ENCODE measurements around the gene COL13A1.
A peak's percentile ranks its signal among the peaks of the same experiment; 100 is the strongest.

Gene COL13A1

GRCh38 chr10:69794673-69795072, 7.0 kb upstream of the COL13A1 start:
- H3K4me3 ChIP-seq (ENCODE audit: severe bottlenecking) = no peak overlapping the region
- no peaks in the 10 kb centered on the region for H3K27me3 ChIP-seq (ENCODE audit: insufficient read depth, poor library complexity, severe bottlenecking)
- no peak overlapping the region for H3K27ac ChIP-seq (ENCODE audit: poor library complexity, severe bottlenecking)
- H3K4me1 ChIP-seq (ENCODE audit: insufficient read depth, poor library complexity, severe bottlenecking) = no peaks in the 10 kb centered on the region
- H3K9me3 ChIP-seq (ENCODE audit: severe bottlenecking) = no peaks in the 10 kb centered on the region
- H3K36me3 ChIP-seq (ENCODE audit: low read depth) = no peaks in the 10 kb centered on the region
- no peak for DNase-seq (ENCODE audit: low spot score)
- TF ChIP-seq CTCF (IDR thresholded peaks at IDR 0.05; ENCODE audit: poor library complexity, severe bottlenecking) = no peak
- ATAC-seq (ENCODE audit: low read depth) = no peak

GRCh38 chr10:69795242-69795934, 6.3 kb upstream of the COL13A1 start:
- ATAC-seq (ENCODE audit: low read depth) (no peak), DNase-seq (ENCODE audit: low spot score) (no peak)
- no peak overlapping the region for H3K27ac ChIP-seq (ENCODE audit: poor library complexity, severe bottlenecking)
- no peaks in the 10 kb centered on the region for H3K36me3 ChIP-seq (ENCODE audit: low read depth)
- no peaks in the 10 kb centered on the region for H3K9me3 ChIP-seq (ENCODE audit: severe bottlenecking)
- H3K4me3 ChIP-seq (ENCODE audit: severe bottlenecking) = no peak overlapping the region
- no peak for TF ChIP-seq CTCF (IDR thresholded peaks at IDR 0.05; ENCODE audit: poor library complexity, severe bottlenecking)
- no peaks in the 10 kb centered on the region for H3K27me3 ChIP-seq (ENCODE audit: insufficient read depth, poor library complexity, severe bottlenecking)
- H3K4me1 ChIP-seq (ENCODE audit: insufficient read depth, poor library complexity, severe bottlenecking) = no peaks in the 10 kb centered on the region

- H3K27me3 ChIP-seq (ENCODE audit: insufficient read depth, poor library complexity, severe bottlenecking) = no peaks in the 10 kb centered on the region
- no peaks in the 10 kb centered on the region for H3K36me3 ChIP-seq (ENCODE audit: low read depth)
- H3K4me1 ChIP-seq (ENCODE audit: insufficient read depth, poor library complexity, severe bottlenecking) = no peaks in the 10 kb centered on the region
- no peak overlapping the region for H3K4me3 ChIP-seq (ENCODE audit: severe bottlenecking)
- ATAC-seq (ENCODE audit: low read depth) = no peak
- DNase-seq (ENCODE audit: low spot score) = no peak
- H3K9me3 ChIP-seq (ENCODE audit: severe bottlenecking) = no peaks in the 10 kb centered on the region
- no peak overlapping the region for H3K27ac ChIP-seq (ENCODE audit: poor library complexity, severe bottlenecking)
- TF ChIP-seq CTCF (IDR thresholded peaks at IDR 0.05; ENCODE audit: poor library complexity, severe bottlenecking) = no peak
Measured at GRCh38 chr10:69797959-69798358, 3.7 kb upstream of the COL13A1 start.

- H3K27ac ChIP-seq (ENCODE audit: poor library complexity, severe bottlenecking) = no peak overlapping the region
- H3K9me3 ChIP-seq (ENCODE audit: severe bottlenecking) = no peaks in the 10 kb centered on the region
- H3K4me3 ChIP-seq (ENCODE audit: severe bottlenecking) = no peak overlapping the region
- no peaks in the 10 kb centered on the region for H3K27me3 ChIP-seq (ENCODE audit: insufficient read depth, poor library complexity, severe bottlenecking)
- ATAC-seq (ENCODE audit: low read depth) (0 out of 3 replicates have a peak, but pooled peaks have one; percentile 27), DNase-seq (ENCODE audit: low spot score) (no peak)
- peak; percentile 63 for TF ChIP-seq CTCF (IDR thresholded peaks at IDR 0.05; ENCODE audit: poor library complexity, severe bottlenecking)
- H3K36me3 ChIP-seq (ENCODE audit: low read depth) = no peaks in the 10 kb centered on the region
- no peaks in the 10 kb centered on the region for H3K4me1 ChIP-seq (ENCODE audit: insufficient read depth, poor library complexity, severe bottlenecking)
Measured at GRCh38 chr10:69800109-69800508, 1.6 kb upstream of the COL13A1 start.

- Histone ChIP-seq H3K4me3 (ENCODE audit: severe bottlenecking) (no peak overlapping the region), H3K27me3 (ENCODE audit: insufficient read depth, poor library complexity, severe bottlenecking) (no peaks in the 10 kb centered on the region), H3K36me3 (ENCODE audit: low read depth) (no peaks in the 10 kb centered on the region), H3K4me1 (ENCODE audit: insufficient read depth, poor library complexity, severe bottlenecking) (no peaks in the 10 kb centered on the region), H3K9me3 (ENCODE audit: severe bottlenecking) (no peaks in the 10 kb centered on the region), H3K27ac (ENCODE audit: poor library complexity, severe bottlenecking) (no peak overlapping the region)
- DNase-seq (ENCODE audit: low spot score) = no peak
- TF ChIP-seq CTCF (IDR thresholded peaks at IDR 0.05; ENCODE audit: poor library complexity, severe bottlenecking) = no peak
- ATAC-seq (ENCODE audit: low read depth) = no peak
Measured at GRCh38 chr10:69800665-69801064, 1.0 kb upstream of the COL13A1 start.
